K562 (cell line): ENCODE measurements around the gene NEDD4L. TPM values are rescaled to one million over a fixed set of nuclear protein-coding genes. Genes with fewer than 3 reads are reported as not detected.
A peak's percentile ranks its signal among the peaks of the same experiment; 100 is the strongest.

Experiments
- CBX8 ChIP-seq: fragments of 200-600 bp; sonication (generic); IDR thresholded peaks from 2 replicates; pipeline ENCODE4 v1.6.1; 2012; ENCODE audit warnings: borderline replicate concordance, mixed run types, low read depth, mild to moderate bottlenecking, moderate library complexity, mixed read lengths, low read length, control low read depth, inconsistent platforms; ENCODE audit not compliant: poor library complexity, severe bottlenecking; ENCODE audit errors: extremely low read depth
- CREB3 ChIP-seq: fragments of 450-650 bp; conservative IDR thresholded peaks from 2 replicates; pipeline ENCODE4 v1.6.1; 2016; ENCODE audit warnings: missing genetic modification characterization, low read depth, mild to moderate bottlenecking, missing compliant biosample characterization, moderate library complexity
- DMBX1 ChIP-seq: fragments of 250-450 bp; sonication (Bioruptor Pico); IDR thresholded peaks from 2 replicates; pipeline ENCODE4 v1.8.0; 2022; ENCODE audit warnings: inconsistent platforms, mild to moderate bottlenecking, moderate library complexity, borderline replicate concordance
- DPF2 ChIP-seq: fragments of 450-650 bp; IDR thresholded peaks from 2 replicates; pipeline ENCODE4 v1.6.1; 2016
- EP400 ChIP-seq: fragments of 450-650 bp; IDR thresholded peaks from 2 replicates; pipeline ENCODE4 v1.6.1; 2017; ENCODE audit warnings: antibody characterized with exemption, mild to moderate bottlenecking, moderate library complexity
- ETV1 ChIP-seq: fragments of 450-650 bp; conservative IDR thresholded peaks from 2 replicates; pipeline ENCODE4 v1.6.1; 2016; ENCODE audit warnings: missing genetic modification characterization, control low read depth, low read depth, missing compliant biosample characterization
- FOXO4 ChIP-seq: fragments of 450-650 bp; formaldehyde crosslinking; IDR thresholded peaks from 2 replicates; pipeline ENCODE4 v1.4.0; 2020; ENCODE audit warnings: mild to moderate bottlenecking, moderate library complexity
- FOXP4 ChIP-seq: sonication (generic); formaldehyde crosslinking; IDR thresholded peaks from 2 replicates; pipeline ENCODE4 v1.8.0; 2022; ENCODE audit warnings: mild to moderate bottlenecking, missing genetic modification reagents, borderline replicate concordance
- GTF2B ChIP-seq: IDR thresholded peaks from 2 replicates; pipeline ENCODE4 v1.6.1; 2011; ENCODE audit not compliant: insufficient read length; ENCODE audit errors: extremely low read depth
- HNRNPK ChIP-seq: fragments of 200-400 bp; formaldehyde crosslinking; IDR thresholded peaks from one replicate; pipeline ENCODE4 v1.6.1; 2018; ENCODE audit warnings: mild to moderate bottlenecking, low read depth, low read length; ENCODE audit not compliant: poor library complexity, severe bottlenecking
- MEF2A ChIP-seq: IDR thresholded peaks from 2 replicates; pipeline ENCODE4 v1.6.1; 2011; ENCODE audit warnings: low read depth, mild to moderate bottlenecking, low read length, moderate library complexity; ENCODE audit not compliant: control insufficient read depth
- MTA1 ChIP-seq: fragments of 450-650 bp; IDR thresholded peaks from 2 replicates; pipeline ENCODE4 v1.6.1; 2017; ENCODE audit warnings: borderline replicate concordance
- PKNOX1 ChIP-seq: fragments of 450-650 bp; IDR thresholded peaks from 2 replicates; pipeline ENCODE4 v1.6.1; 2016
- RHOXF2B ChIP-seq: fragments of 250-450 bp; sonication (Bioruptor Pico); conservative IDR thresholded peaks from 2 replicates; pipeline ENCODE4 v1.5.1; 2021
- SPI1 ChIP-seq: IDR thresholded peaks from 2 replicates; pipeline ENCODE4 v1.6.1; 2011; ENCODE audit warnings: low read depth, low read length, control low read depth, borderline replicate concordance
- TBL1XR1 ChIP-seq, 2 experiments: IDR thresholded peaks; 2 replicates each; pipeline ENCODE4 v1.6.1; 2012; ENCODE audit warnings: improper control_type of control experiment in 2 of 2, low read length in 2 of 2, mild to moderate bottlenecking in 1 of 2
- ZNF449 ChIP-seq: fragments of 250-450 bp; sonication (Bioruptor Pico); IDR thresholded peaks from 2 replicates; pipeline ENCODE4 v1.8.0; 2022; ENCODE audit warnings: moderate library complexity, mild to moderate bottlenecking, inconsistent platforms
- ZNF740 ChIP-seq, 3 experiments: fragments of 200-800 bp in 1 of 3; sonication (Bioruptor generic) in 1 of 3; sonication (generic) in 1 of 3; formaldehyde crosslinking in 1 of 3; IDR thresholded peaks; 2 replicates each; pipeline versions ENCODE4 v1.6.1 to v1.8.0; 2016 to 2022; ENCODE audit warnings: mild to moderate bottlenecking in 2 of 3, missing compliant biosample characterization in 2 of 3, missing genetic modification characterization in 2 of 3, missing genetic modification reagents in 1 of 3
- polyA plus RNA-seq, 8 experiments: library from polyadenylated mRNA; depleted of rRNA in 4 of 8; stranded (reverse) in 5 of 8; unstranded in 3 of 8; fragments of >200 nt; fragmentation: Nextera tagmentation in 2 of 8; fragmentation: Illumina TruSeq in 1 of 8; extraction: Ambion mirVana in 2 of 8; extraction: Trizol in 1 of 8; gene quantifications; 2 replicates each; pipeline versions ENCODE4 v1.2.1 to v1.2.3, GENCODE V29; 2011 to 2014; ENCODE audit warnings: inconsistent platforms in 1 of 8, missing spikeins in 1 of 8
- total RNA-seq, 7 experiments: library from RNA; depleted of rRNA in 6 of 7; stranded (reverse); fragments of >200 nt in 6 of 7; fragmentation: Illumina TruSeq in 2 of 7; extraction: Trizol in 2 of 7; gene quantifications; 2 replicates each; pipeline versions ENCODE4 v1.2.1 to v1.2.3, GENCODE V29; 2011 to 2021; ENCODE audit warnings: low replicate concordance in 1 of 7

The NEDD4L gene
- total and polyA plus RNA-seq, 9 of the 15 experiments (the other 6 are each of a cell fraction or from before 2014, with no cell fraction given) = 8.1 to 33.4 (median 19.9) TPM

GRCh38 chr18:58041633-58042032 is 2.4 kb upstream of the NEDD4L start (continued):
- TF ChIP-seq FOXP4 (CRISPR knock-in tag) (no peak), ETV1 (tag) (peak; percentile 92), FOXO4 (CRISPR knock-in tag) (no peak), HNRNPK (no peak), EP400 (no peak), DMBX1 (no peak), ZNF449 (CRISPR knock-in tag) (no peak), ZNF740 (CRISPR knock-in tag; IDR thresholded peaks at IDR 0.05) (no peak), ZNF740 (tag; IDR thresholded peaks at IDR 0.05) (no peak), TBL1XR1 (IDR thresholded peaks at IDR 0.05; ENCODE audit: low read length in 2 of 2) (peak in 1 of 2 experiments; percentile 58; a peak in 1 of 4 replicates), RHOXF2B (CRISPR knock-in tag) (no peak), MEF2A (no peak), CREB3 (tag) (no peak), SPI1 (no peak), CBX8 (no peak), GTF2B (no peak), MTA1 (0 out of 2 replicates have a peak, but pooled peaks have one; percentile 51), DPF2 (peak; percentile 86), PKNOX1 (no peak)
